ENCODE measurements around the gene CMTM6. TPM values are rescaled to one million over a fixed set of nuclear protein-coding genes. Genes with fewer than 3 reads are reported as not detected.

The CMTM6 gene
- polyA plus RNA-seq, 1 of the 3 experiments (the other 2 are of a cell fraction): 29.8 TPM

DNA sequence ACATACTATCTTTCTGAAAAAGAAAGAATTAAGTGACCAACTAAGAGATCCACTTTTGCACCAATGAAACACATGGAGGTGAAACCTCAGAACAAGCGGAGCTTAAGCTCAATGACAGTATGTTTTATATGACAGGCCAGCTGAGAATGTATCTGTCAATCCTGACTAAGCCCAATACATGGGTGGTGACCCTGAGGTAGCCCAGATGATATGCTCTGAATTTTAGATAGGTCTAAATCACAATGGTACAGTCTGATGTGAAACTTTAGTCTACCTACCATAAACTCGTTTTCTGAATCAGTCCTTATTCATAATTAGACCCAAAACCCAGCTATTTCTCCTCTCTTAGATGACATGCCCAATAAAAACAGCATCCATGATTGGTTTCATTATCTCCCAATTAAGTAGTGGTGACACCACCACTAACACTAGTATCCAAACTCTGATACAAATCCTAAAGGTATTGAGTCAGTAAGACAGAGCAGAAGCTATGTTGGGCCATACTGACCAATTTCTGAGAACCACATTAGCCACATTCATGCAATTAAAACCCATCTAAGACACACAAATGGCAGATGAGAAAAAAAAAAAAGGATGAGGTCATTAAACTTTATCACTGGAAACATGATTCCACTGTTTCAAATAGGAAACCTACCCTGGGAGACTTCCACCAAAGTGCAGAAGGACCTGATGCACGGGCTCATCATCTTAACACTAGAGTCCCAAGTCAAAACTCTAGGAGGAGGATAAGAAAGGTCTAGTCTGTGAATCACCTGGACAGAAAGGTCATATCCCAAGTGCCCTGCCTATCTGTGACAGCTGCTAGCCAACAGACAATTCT, 20.6 kb downstream of the CMTM6 start:
- CTCF ChIA-PET: interaction anchor here (7.0 kb wide), 1 partner anchor 13 kb away, joined by 57 read pairs; no protein-coding TSS in a partner anchor
- H3K9me2 ChIP-seq: no peaks in the 10 kb centered on the region
- H3K4me3 ChIP-seq (ENCODE audit: low read depth in 2 of 2, low read length in 1 of 2): no peak overlapping the region
- H4K20me1 ChIP-seq (ENCODE audit: insufficient read depth): no peaks in the 10 kb centered on the region
- TF ChIP-seq NFIC (IDR thresholded peaks at IDR 0.05; ENCODE audit: borderline replicate concordance): no peak
- no peak for TF ChIP-seq RAD21 (IDR thresholded peaks at IDR 0.05; ENCODE audit: low read length)
- TF ChIP-seq YY1 (IDR thresholded peaks at IDR 0.05; ENCODE audit: low read depth): no peak
- TF ChIP-seq FOXM1 (IDR thresholded peaks at IDR 0.05; ENCODE audit: low read depth): no peak
- no peak for TF ChIP-seq RCOR1 (IDR thresholded peaks at IDR 0.05; ENCODE audit: low read length)
- TF ChIP-seq FOSL2 (IDR thresholded peaks at IDR 0.05; ENCODE audit: borderline replicate concordance, low read depth): no peak
- no peak for TF ChIP-seq CTCF (IDR thresholded peaks at IDR 0.05)
- no peak for TF ChIP-seq RFX5 (IDR thresholded peaks at IDR 0.05; ENCODE audit: low read length)
- no peaks in the 10 kb centered on the region for H3K27me3 ChIP-seq (ENCODE audit: insufficient read depth)
- no peak for DNase-seq
- H3K27ac ChIP-seq (ENCODE audit: low read depth in 2 of 2, low read length in 1 of 2): no peak overlapping the region
- H3K36me3 ChIP-seq (replicated peaks in 1 of 2; ENCODE audit: control insufficient read depth in 1 of 2, insufficient read depth in 2 of 2, low read length in 1 of 2): peaks cover 44 to 45% of the 10 kb centered on the region in 2 experiments
- H3K79me2 ChIP-seq (ENCODE audit: insufficient read depth): no peaks in the 10 kb centered on the region
- H3K4me2 ChIP-seq: no peak overlapping the region
- H3K9me3 ChIP-seq: no peaks in the 10 kb centered on the region
- no peaks in the 10 kb centered on the region for H3K4me1 ChIP-seq (ENCODE audit: control insufficient read depth in 1 of 2, insufficient read depth in 2 of 2, low read depth in 1 of 2, low read length in 1 of 2)
- no peak overlapping the region for H3K9ac ChIP-seq
- peaks cover 4% of the 10 kb centered on the region for H3F3A ChIP-seq (replicated peaks; ENCODE audit: insufficient read depth)
- no peak overlapping the region for H2AFZ ChIP-seq (ENCODE audit: low read depth)
- POLR2A ChIA-PET: no interaction called here
- WGBS (ENCODE audit: low lambda C conversion rate): 94% methylated on average over 3 of the region's 3 CpGs

- H3K79me2 ChIP-seq (ENCODE audit: insufficient read depth): no peaks in the 10 kb centered on the region
- H3K9me2 ChIP-seq: no peaks in the 10 kb centered on the region
- H3K9ac ChIP-seq: no peak overlapping the region
- ChIA-PET POLR2A (no interaction called here), CTCF (interaction anchor here (1.5 to 7.0 kb wide), 2 partner anchors 12 to 30 kb away, joined by 3 to 57 read pairs; no protein-coding TSS in a partner anchor)
- TF ChIP-seq FOXM1 (IDR thresholded peaks at IDR 0.05; ENCODE audit: low read depth) (no peak), FOXJ3 (CRISPR knock-in tag; IDR thresholded peaks at IDR 0.05) (no peak), SMC3 (IDR thresholded peaks at IDR 0.05; ENCODE audit: low read depth, low read length) (no peak), TCF12 (IDR thresholded peaks at IDR 0.05) (no peak), SIN3A (IDR thresholded peaks at IDR 0.05; ENCODE audit: borderline replicate concordance, low read depth, low read length) (no peak), IRF3 (IDR thresholded peaks at IDR 0.05; ENCODE audit: low read depth, low read length) (no peak), CHD2 (IDR thresholded peaks at IDR 0.05; ENCODE audit: low read length, partially characterized antibody) (no peak), PBX3 (IDR thresholded peaks at IDR 0.05) (no peak), RAD21 (IDR thresholded peaks at IDR 0.05; ENCODE audit: low read length) (no peak), TEAD4 (IDR thresholded peaks at IDR 0.05; ENCODE audit: borderline replicate concordance, insufficient read depth) (no peak), POLR2AphosphoS5 (IDR thresholded peaks at IDR 0.05; ENCODE audit: low read depth, low read length) (no peak), JUND (IDR thresholded peaks at IDR 0.05) (no peak), RFX5 (IDR thresholded peaks at IDR 0.05; ENCODE audit: low read length) (no peak), CTCF (IDR thresholded peaks at IDR 0.05) (no peak)
- TF ChIP-seq, protein P1, sequence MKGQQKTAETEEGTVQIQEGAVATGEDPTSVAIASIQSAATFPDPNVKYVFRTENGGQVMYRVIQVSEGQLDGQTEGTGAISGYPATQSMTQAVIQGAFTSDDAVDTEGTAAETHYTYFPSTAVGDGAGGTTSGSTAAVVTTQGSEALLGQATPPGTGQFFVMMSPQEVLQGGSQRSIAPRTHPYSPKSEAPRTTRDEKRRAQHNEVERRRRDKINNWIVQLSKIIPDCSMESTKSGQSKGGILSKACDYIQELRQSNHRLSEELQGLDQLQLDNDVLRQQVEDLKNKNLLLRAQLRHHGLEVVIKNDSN (IDR thresholded peaks at IDR 0.05; ENCODE audit: borderline replicate concordance, low read depth): no peak
- TF ChIP-seq, protein P2, sequence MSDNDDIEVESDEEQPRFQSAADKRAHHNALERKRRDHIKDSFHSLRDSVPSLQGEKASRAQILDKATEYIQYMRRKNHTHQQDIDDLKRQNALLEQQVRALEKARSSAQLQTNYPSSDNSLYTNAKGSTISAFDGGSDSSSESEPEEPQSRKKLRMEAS (IDR thresholded peaks at IDR 0.05; ENCODE audit: low read depth): no peak
- H3K36me3 ChIP-seq (replicated peaks in 1 of 2; ENCODE audit: control insufficient read depth in 1 of 2, insufficient read depth in 2 of 2, low read length in 1 of 2): peaks cover 37 to 42% of the 10 kb centered on the region in 2 experiments
- no peak overlapping the region for H3K4me2 ChIP-seq
- H4K20me1 ChIP-seq (ENCODE audit: insufficient read depth): no peaks in the 10 kb centered on the region
- no peak overlapping the region for H3K27ac ChIP-seq (ENCODE audit: low read depth in 2 of 2, low read length in 1 of 2)
- no peak for DNase-seq
- H3F3A ChIP-seq (replicated peaks; ENCODE audit: insufficient read depth): peaks cover 4% of the 10 kb centered on the region
- H3K9me3 ChIP-seq: no peaks in the 10 kb centered on the region
- H2AFZ ChIP-seq (ENCODE audit: low read depth): no peak overlapping the region
- 100% methylated on average over 1 of the region's 1 CpG for WGBS (ENCODE audit: low lambda C conversion rate)
- H3K4me1 ChIP-seq (ENCODE audit: control insufficient read depth in 1 of 2, insufficient read depth in 2 of 2, low read depth in 1 of 2, low read length in 1 of 2): no peaks in the 10 kb centered on the region
- no peaks in the 10 kb centered on the region for H3K27me3 ChIP-seq (ENCODE audit: insufficient read depth)
- H3K4me3 ChIP-seq (ENCODE audit: low read depth in 2 of 2, low read length in 1 of 2): no peak overlapping the region
Measured at GRCh38 chr3:32480604-32481003, 22.0 kb downstream of the CMTM6 start.
